Inflammatory macrophage (primary cell): Measurements from ENCODE around the gene NPFFR2.
"Not testable (repeated sequence)": the region's sequence is repeated elsewhere in the genome, so short reads cannot be mapped to it uniquely, and the experiment has no call there.

Source experiments
- DNase-seq, 2 donors: peaks; one replicate each; pipeline ENCODE4 v3.0.0-alpha.2; 2020 to 2022
- total RNA-seq, 18 experiments: gene quantifications; one replicate each; lab custom pipeline; 2026; ENCODE audit warnings: mixed read lengths in 6 of 18, inconsistent platforms in 2 of 18; lab: John Stamatoyannopoulos, UW

Gene NPFFR2
- total RNA-seq = 0 to 0.03 (median 0) reads per million in 18 experiments

- no peak for DNase-seq
These were observed at the start of gene NPFFR2 for GRCh38 chr4:72031868-72032608. TSS of gene NPFFR2 (plus strand) at chr4:72032000. CDS start at chr4:72128592, 96,592 bp downstream.

GRCh38 chr4:71992571-71993312 is 39.1 kb upstream of the NPFFR2 start:
- no peak for DNase-seq

GRCh38 chr4:71994559-71994958 is 37.2 kb upstream of the NPFFR2 start:
- no peak for DNase-seq

- DNase-seq = no peak
These were observed 36.5 kb upstream of the NPFFR2 start for GRCh38 chr4:71995297-71995696.

- DNase-seq = no peak
These were observed 25.2 kb upstream of the NPFFR2 start for GRCh38 chr4:72006586-72006985.

- no peak for DNase-seq
These were observed 19.9 kb upstream of the NPFFR2 start for GRCh38 chr4:72011906-72012305.

- DNase-seq = no peak
These were observed 15.8 kb upstream of the NPFFR2 start for GRCh38 chr4:72016011-72016410.

GRCh38 chr4:72019688-72020087 is 12.1 kb upstream of the NPFFR2 start:
- no peak for DNase-seq

GRCh38 chr4:72022553-72022952 is 9.2 kb upstream of the NPFFR2 start:
- no peak for DNase-seq

GRCh38 chr4:72055566-72055965 is 23.8 kb downstream of the NPFFR2 start:
- DNase-seq = no peak

- DNase-seq = no peak
These were observed 31.9 kb downstream of the NPFFR2 start for GRCh38 chr4:72063726-72064125.

GRCh38 chr4:72067051-72067450 is 35.3 kb downstream of the NPFFR2 start:
- no peak for DNase-seq

- no peak for DNase-seq
These were observed 42.0 kb downstream of the NPFFR2 start for GRCh38 chr4:72073816-72074215.

- DNase-seq = no peak
These were observed 44.8 kb downstream of the NPFFR2 start for GRCh38 chr4:72076562-72076961.

GRCh38 chr4:72077346-72077745 is 45.5 kb downstream of the NPFFR2 start:
- no peak for DNase-seq

- DNase-seq = no peak
These were observed 52.8 kb downstream of the NPFFR2 start for GRCh38 chr4:72084587-72085011.

GRCh38 chr4:72090606-72091005 is 58.8 kb downstream of the NPFFR2 start:
- not testable (repeated sequence) for DNase-seq

- no peak for DNase-seq
These were observed 62.4 kb downstream of the NPFFR2 start for GRCh38 chr4:72094059-72094797.

- no peak for DNase-seq
These were observed 75.7 kb downstream of the NPFFR2 start for GRCh38 chr4:72107456-72107855.

GRCh38 chr4:72109364-72109763 is 77.6 kb downstream of the NPFFR2 start:
- DNase-seq = no peak

- no peak for DNase-seq
These were observed 78.2 kb downstream of the NPFFR2 start for GRCh38 chr4:72109959-72110497.

GRCh38 chr4:72110886-72111285 is 79.1 kb downstream of the NPFFR2 start:
- DNase-seq = no peak

GRCh38 chr4:72111863-72112262 is 80.1 kb downstream of the NPFFR2 start:
- DNase-seq = no peak
